AG10803 (cell line): ENCODE data around the gene CNTNAP2.

Experiments used
- DNase-seq: peaks from one replicate; pipeline ENCODE4 v3.0.0; 2010; ENCODE audit warnings: low read depth
- H3K4me3 ChIP-seq: 2 replicates; pipeline ENCODE4 v1.5.1; 2011; ENCODE audit warnings: mild to moderate bottlenecking, low read length, control low read depth
- TF ChIP-seq, protein P1 (sequence below): conservative IDR thresholded peaks from 2 replicates; pipeline ENCODE4 v1.5.1; 2011; ENCODE audit warnings: mild to moderate bottlenecking, low read length, control low read depth, inconsistent platforms

The CNTNAP2 gene

DNA sequence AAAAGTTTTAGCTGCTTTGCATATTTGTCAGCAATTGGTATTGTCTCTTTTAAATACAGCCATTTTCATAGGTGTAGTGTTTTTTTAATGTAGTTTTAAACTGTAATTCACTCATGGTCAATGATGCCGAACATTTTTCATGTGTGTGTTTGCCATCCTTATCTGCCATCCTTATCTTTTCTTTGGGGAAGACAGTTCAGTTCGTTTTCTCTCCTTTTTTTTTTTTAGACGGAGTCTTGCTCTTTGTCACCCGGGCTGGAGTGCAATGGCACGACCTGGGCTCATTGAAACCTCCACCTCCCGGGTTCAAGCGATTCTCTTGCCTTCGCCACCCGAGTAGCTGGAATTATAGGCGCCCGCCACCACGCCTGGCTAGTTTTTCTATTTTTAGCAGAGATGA lies 545.3 kb downstream of the CNTNAP2 start:
- no peak for DNase-seq
- TF ChIP-seq, protein P1, sequence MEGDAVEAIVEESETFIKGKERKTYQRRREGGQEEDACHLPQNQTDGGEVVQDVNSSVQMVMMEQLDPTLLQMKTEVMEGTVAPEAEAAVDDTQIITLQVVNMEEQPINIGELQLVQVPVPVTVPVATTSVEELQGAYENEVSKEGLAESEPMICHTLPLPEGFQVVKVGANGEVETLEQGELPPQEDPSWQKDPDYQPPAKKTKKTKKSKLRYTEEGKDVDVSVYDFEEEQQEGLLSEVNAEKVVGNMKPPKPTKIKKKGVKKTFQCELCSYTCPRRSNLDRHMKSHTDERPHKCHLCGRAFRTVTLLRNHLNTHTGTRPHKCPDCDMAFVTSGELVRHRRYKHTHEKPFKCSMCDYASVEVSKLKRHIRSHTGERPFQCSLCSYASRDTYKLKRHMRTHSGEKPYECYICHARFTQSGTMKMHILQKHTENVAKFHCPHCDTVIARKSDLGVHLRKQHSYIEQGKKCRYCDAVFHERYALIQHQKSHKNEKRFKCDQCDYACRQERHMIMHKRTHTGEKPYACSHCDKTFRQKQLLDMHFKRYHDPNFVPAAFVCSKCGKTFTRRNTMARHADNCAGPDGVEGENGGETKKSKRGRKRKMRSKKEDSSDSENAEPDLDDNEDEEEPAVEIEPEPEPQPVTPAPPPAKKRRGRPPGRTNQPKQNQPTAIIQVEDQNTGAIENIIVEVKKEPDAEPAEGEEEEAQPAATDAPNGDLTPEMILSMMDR, result no peak
- H3K4me3 ChIP-seq, result no peak overlapping the region

DNA sequence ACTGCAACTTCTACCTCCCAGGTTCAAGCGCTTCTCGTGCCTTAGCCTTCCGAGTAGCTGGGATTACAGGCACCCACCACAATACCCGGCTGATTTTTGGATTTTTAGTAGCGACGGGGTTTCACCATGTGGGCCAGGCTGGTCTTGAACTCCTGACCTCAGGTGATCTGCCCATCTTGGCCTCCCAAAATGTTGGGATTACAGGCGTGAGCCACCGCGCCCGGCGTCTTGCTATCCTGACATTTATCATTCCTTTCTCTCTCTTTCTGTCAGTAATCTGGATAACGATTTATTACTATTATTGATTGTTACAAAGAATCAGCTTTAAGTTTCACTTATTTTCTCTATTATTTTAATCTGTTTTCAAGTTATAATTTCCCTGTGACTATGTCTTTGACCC lies 548.4 kb downstream of the CNTNAP2 start:
- TF ChIP-seq, protein P1, result no peak
- DNase-seq, result no peak
- H3K4me3 ChIP-seq, result no peak overlapping the region

DNA sequence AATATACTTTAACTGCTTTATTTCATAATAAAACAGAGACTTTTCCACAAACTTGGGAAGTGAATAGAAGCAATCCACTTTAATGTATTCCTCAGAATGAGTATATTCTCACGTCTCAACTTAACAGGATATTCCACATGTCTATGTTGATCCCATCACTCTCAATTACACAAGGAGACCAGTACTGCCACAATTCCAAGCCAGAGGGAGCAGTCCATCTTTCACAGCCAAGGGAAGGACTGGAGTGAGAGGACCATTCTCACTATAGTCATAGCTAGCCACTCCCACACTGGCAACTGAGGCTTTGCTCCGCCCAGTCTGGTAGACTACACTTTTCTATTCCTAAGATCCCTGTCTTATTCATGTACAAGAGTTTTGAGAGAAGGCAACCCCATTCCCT lies 553.9 kb downstream of the CNTNAP2 start:
- H3K4me3 ChIP-seq, result no peak overlapping the region
- DNase-seq, result no peak
- TF ChIP-seq, protein P1, result no peak

DNA sequence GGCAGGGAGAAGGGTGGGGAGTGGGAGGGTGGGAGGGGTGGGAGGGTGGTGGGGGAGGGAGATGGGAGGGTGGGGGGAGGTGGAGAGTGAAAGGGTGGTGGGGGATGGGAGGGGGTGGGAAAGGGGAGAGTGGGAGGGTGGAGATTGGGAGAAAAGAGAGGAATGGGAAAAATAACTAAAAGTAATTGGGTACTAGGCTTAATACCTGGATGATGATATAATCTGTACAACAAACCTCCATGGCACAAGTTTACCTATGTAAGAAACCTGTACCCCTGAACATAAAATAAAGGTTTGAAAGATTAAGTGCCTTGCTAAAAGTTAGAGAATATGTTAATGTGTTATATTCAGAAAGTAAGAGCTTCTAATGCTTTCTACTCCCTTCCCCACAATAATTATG lies 564.9 kb downstream of the CNTNAP2 start:
- DNase-seq, result no peak
- no peak overlapping the region for H3K4me3 ChIP-seq
- TF ChIP-seq, protein P1, result no peak

DNA sequence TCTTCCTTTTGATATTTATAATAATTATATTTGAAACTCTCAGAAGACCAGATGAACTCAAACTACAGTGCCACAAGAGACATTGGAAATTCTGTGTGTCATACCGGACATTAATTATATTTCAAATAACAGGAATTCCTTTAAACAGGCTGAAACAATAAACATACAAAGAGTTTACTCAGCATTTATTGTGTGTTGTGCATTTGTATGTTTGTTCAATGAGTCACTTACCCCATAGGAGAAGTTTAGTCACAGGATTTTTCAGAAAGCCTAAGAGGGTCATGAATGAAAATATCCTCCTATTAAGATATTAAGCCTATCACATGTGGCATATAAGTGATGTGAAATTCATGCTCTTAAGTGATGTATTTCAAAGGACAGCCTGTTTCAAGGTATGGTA lies 566.8 kb downstream of the CNTNAP2 start:
- H3K4me3 ChIP-seq, result no peak overlapping the region
- TF ChIP-seq, protein P1, result no peak

DNA sequence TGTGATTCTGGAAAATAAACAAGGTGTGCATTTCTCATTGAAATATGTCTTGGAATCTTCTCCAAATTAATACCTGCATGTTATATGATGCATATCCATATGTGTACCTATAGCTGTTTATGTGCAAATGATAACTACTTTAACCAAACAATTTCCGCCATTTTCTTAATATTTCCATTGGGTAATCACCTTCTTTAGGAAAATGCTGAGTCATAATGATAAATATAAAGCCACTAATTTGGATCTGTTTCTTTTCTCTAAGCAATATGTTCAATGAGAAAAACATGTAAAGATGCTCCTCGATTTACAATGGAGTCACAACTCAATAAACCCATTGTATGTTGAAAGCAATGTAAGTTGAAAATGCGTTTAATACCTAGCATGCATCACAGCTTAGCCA lies 574.4 kb downstream of the CNTNAP2 start:
- DNase-seq, result no peak
- no peak overlapping the region for H3K4me3 ChIP-seq
- TF ChIP-seq, protein P1, result no peak

More for the DNA sequence above, 566.8 kb downstream of the CNTNAP2 start:
- DNase-seq, result no peak

DNA sequence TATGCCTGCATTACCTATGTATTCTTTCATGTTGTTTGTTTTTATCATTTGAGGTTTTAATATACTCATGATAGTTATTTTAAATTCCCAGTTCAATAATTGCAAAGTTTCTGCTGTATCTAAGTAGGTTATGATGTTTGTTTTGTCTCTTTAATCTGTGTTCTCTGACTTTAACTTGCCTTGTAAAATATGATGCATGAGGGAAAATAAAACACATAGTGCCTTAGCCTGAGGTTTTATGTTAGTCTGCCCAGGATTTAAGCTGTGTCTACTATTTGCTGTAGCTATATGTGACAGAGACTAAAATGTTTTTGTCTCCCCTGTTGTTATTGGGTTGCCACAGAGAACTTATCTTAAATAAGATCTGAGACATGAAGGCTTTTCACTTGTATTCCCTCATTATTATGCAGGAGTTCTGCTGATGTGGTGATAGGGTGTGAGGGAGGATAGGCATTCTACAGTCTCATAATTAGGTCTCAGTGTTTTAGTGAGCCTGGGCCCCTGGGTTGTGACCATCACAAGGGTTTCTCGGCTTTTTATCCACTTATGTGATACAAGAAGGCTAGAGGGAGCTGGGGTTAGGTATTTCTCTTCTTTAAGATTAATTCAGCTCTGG lies 582.5 kb downstream of the CNTNAP2 start:
- TF ChIP-seq, protein P1, result no peak
- H3K4me3 ChIP-seq, result no peak overlapping the region
- no peak for DNase-seq
